Endothelial cell of umbilical vein (primary cell): ENCODE results near the gene ABHD4. TPM values are rescaled to one million over a fixed set of nuclear protein-coding genes. Genes with fewer than 3 reads are reported as not detected.

Experiments used
- BruUV-seq: library from RNA; stranded (reverse); fragments of 400-500 nt; replicated peaks from 2 replicates; lab custom pipeline; 2021; lab: Mats Ljungman, UMichigan
- CTCF ChIA-PET: fragments of 300-600, 350-600 bp; sonication (Branson Sonifier 250); formaldehyde crosslinking; loops from one replicate; lab custom pipeline; 2021; ENCODE audit warnings: antibody characterized with exemption, inconsistent platforms; lab: Charles Lee
- POLR2A ChIA-PET: fragments of 300-600, 350-600 bp; sonication (Branson Sonifier 250); formaldehyde crosslinking; loops from one replicate; lab custom pipeline; 2021; ENCODE audit warnings: antibody characterized with exemption, inconsistent platforms; lab: Charles Lee
- DNase-seq: peaks from one replicate; pipeline ENCODE4 v3.0.0-alpha.2; 2011; ENCODE audit warnings: low read depth, low spot score
- FAIRE-seq: peaks from 2 replicates; lab custom pipeline; 2011; peaks lifted over from hg19 to GRCh38; lab: Jason Lieb, UNC
- H2AFZ ChIP-seq: 2 replicates; pipeline ENCODE4 v1.6.0; 2012; ENCODE audit warnings: low read depth, low read length, control low read depth, inconsistent platforms
- H3K27ac ChIP-seq: 2 replicates; pipeline ENCODE4 v1.5.1; 2011; ENCODE audit warnings: low read depth, mild to moderate bottlenecking, control low read depth, low read length, moderate library complexity; ENCODE audit not compliant: insufficient read depth
- H3K27me3 ChIP-seq, 2 experiments: 2 replicates each; pipeline versions ENCODE4 v1.6.0 to v1.6.1; 2011; ENCODE audit warnings: low read length in 2 of 2, mixed read lengths in 1 of 2; ENCODE audit not compliant: control insufficient read depth in 2 of 2, insufficient read depth in 2 of 2
- H3K36me3 ChIP-seq, 2 experiments: 2 replicates in 1 of 2; 3 replicates in 1 of 2; pipeline ENCODE4 v1.5.1; 2011; ENCODE audit warnings: low read length in 2 of 2, mild to moderate bottlenecking in 1 of 2, moderate library complexity in 1 of 2; ENCODE audit not compliant: control insufficient read depth in 2 of 2, insufficient read depth in 2 of 2; ENCODE audit errors: extremely low read depth in 1 of 2
- H3K4me1 ChIP-seq: 3 replicates; pipeline ENCODE4 v1.5.1; 2011; ENCODE audit warnings: mild to moderate bottlenecking, low read length; ENCODE audit not compliant: control insufficient read depth, insufficient read depth; ENCODE audit errors: extremely low read depth
- H3K4me2 ChIP-seq: 2 replicates; pipeline ENCODE4 v1.6.1; 2011; ENCODE audit warnings: low read length, control low read depth, mixed read lengths; ENCODE audit not compliant: insufficient read depth
- H3K4me3 ChIP-seq, 3 experiments: fragments of 200-600 bp in 1 of 3; sonication (generic), shearing (Covaris generic) in 1 of 3; replicated peaks in 1 of 3; 2 replicates each; pipeline ENCODE4 v1.5.1; 2011 to 2016; ENCODE audit warnings: control low read depth in 3 of 3, low read length in 3 of 3, mild to moderate bottlenecking in 2 of 3, inconsistent platforms in 1 of 3, low read depth in 1 of 3, moderate library complexity in 1 of 3; ENCODE audit not compliant: insufficient read depth in 1 of 3
- H3K79me2 ChIP-seq: 2 replicates; pipeline ENCODE4 v1.6.0; 2012; ENCODE audit warnings: low read length, inconsistent platforms; ENCODE audit not compliant: control insufficient read depth, insufficient read depth
- H3K9ac ChIP-seq: replicated peaks from 2 replicates; pipeline ENCODE3; 2011; ENCODE audit warnings: low read length, control low read depth; ENCODE audit not compliant: insufficient read depth; ENCODE audit errors: extremely low read depth
- H3K9me1 ChIP-seq: replicated peaks from 3 replicates; pipeline ENCODE4 v1.6.0; 2011; ENCODE audit warnings: mild to moderate bottlenecking, low read length; ENCODE audit not compliant: control insufficient read depth, insufficient read depth; ENCODE audit errors: extremely low read depth
- H3K9me3 ChIP-seq: replicated peaks from 2 replicates; pipeline ENCODE4 v1.5.1; 2012; ENCODE audit warnings: low read length, inconsistent platforms; ENCODE audit not compliant: control insufficient read depth, insufficient read depth
- H4K20me1 ChIP-seq: replicated peaks from 2 replicates; pipeline ENCODE3; 2011; ENCODE audit warnings: mild to moderate bottlenecking, low read length; ENCODE audit not compliant: control insufficient read depth, insufficient read depth; ENCODE audit errors: extremely low read depth
- EZH2 ChIP-seq: IDR thresholded peaks from 2 replicates; pipeline ENCODE4 v1.6.1; 2012; ENCODE audit warnings: borderline replicate concordance, low read depth, mild to moderate bottlenecking, moderate library complexity, low read length, inconsistent platforms; ENCODE audit not compliant: severe bottlenecking
- FOS ChIP-seq: IDR thresholded peaks from 2 replicates; pipeline ENCODE4 v1.6.1; 2011; ENCODE audit warnings: mild to moderate bottlenecking, low read length, moderate library complexity, borderline replicate concordance; ENCODE audit not compliant: insufficient read depth
- GATA2 ChIP-seq: IDR thresholded peaks from 2 replicates; pipeline ENCODE4 v1.7.0; 2011; ENCODE audit warnings: low read depth, mild to moderate bottlenecking, moderate library complexity, mixed read lengths, low read length; ENCODE audit not compliant: insufficient read length, insufficient read depth
- JUN ChIP-seq: IDR thresholded peaks from 2 replicates; pipeline ENCODE4 v1.6.1; 2011; ENCODE audit warnings: borderline replicate concordance, low read depth; ENCODE audit not compliant: insufficient read length, insufficient read depth
- MAX ChIP-seq: IDR thresholded peaks from 2 replicates; pipeline ENCODE4 v1.6.1; 2011; ENCODE audit not compliant: insufficient read depth, insufficient read length
- MYC ChIP-seq: IDR thresholded peaks from one replicate; pipeline ENCODE4 v1.6.1; 2011; ENCODE audit warnings: mild to moderate bottlenecking, low read depth, low read length
- POLR2A ChIP-seq: IDR thresholded peaks from 2 replicates; pipeline ENCODE4 v1.6.1; 2012; ENCODE audit warnings: low read depth, mild to moderate bottlenecking, control low read depth, low read length
- POLR2AphosphoS5 ChIP-seq: IDR thresholded peaks from 2 replicates; pipeline ENCODE4 v1.6.1; 2012; ENCODE audit warnings: low read depth, mild to moderate bottlenecking, control low read depth, low read length, moderate library complexity; ENCODE audit not compliant: insufficient read depth
- dilution Hi-C: fragments of 300-500 bp; cut with MboI; formaldehyde crosslinking; loops from one replicate; pipeline ENCODE4 v1.15.0; 2019; ENCODE audit warnings: low sequenced_read_pairs; ENCODE audit not compliant: extremely low pct_ligation_motif_present
- intact Hi-C: fragments of 100-400 bp; cut with micrococcal nuclease; formaldehyde crosslinking; loops from one replicate; pipeline ENCODE4 v1.10.0; 2022
- polyA plus RNA-seq, 4 experiments: library from polyadenylated mRNA; depleted of rRNA in 3 of 4; stranded (reverse) in 3 of 4; unstranded in 1 of 4; fragments of >200 nt; gene quantifications; 2 replicates each; pipeline versions ENCODE4 v1.2.1 to v1.2.3, GENCODE V29; 2011 to 2012; ENCODE audit warnings: missing spikeins in 1 of 4
- total RNA-seq: library from RNA; stranded (reverse); gene quantifications from 2 replicates; pipeline ENCODE4 v1.2.3, GENCODE V29; 2021
- TF ChIP-seq, protein P1 (sequence below), 2 donors: IDR thresholded peaks; 1 replicate in 1 of 2; 2 replicates in 1 of 2; pipeline ENCODE4 v1.5.1; 2011; ENCODE audit warnings: low read length in 2 of 2, mild to moderate bottlenecking in 2 of 2, moderate library complexity in 2 of 2, control low read depth in 1 of 2, inconsistent platforms in 1 of 2, low read depth in 1 of 2; ENCODE audit not compliant: insufficient read depth in 1 of 2; ENCODE audit errors: extremely low read depth in 1 of 2

Gene ABHD4
- total and polyA plus RNA-seq, 2 donors (not counting 3 experiments of a cell fraction or from before 2014, with no cell fraction given): 34.8 to 45.5 TPM

GRCh38 chr14:22560662-22561365, 37.3 kb upstream of the ABHD4 start:
- H3K9me3 ChIP-seq: no peaks in the 10 kb centered on the region
- no peak for DNase-seq
- H4K20me1 ChIP-seq: no peaks in the 10 kb centered on the region
- H3K36me3 ChIP-seq: peaks cover 12 to 13% of the 10 kb centered on the region in 2 experiments
- H3K27ac ChIP-seq: no peak overlapping the region
- no peak overlapping the region for H3K9ac ChIP-seq
- no peak overlapping the region for H3K4me2 ChIP-seq
- no peak overlapping the region for H2AFZ ChIP-seq
- BruUV-seq: no TSS peak
- TF ChIP-seq GATA2 (no peak), EZH2 (no peak), FOS (no peak), JUN (no peak), MAX (no peak), POLR2A (no peak), MYC (no peak), POLR2AphosphoS5 (no peak)
- TF ChIP-seq, protein P1, sequence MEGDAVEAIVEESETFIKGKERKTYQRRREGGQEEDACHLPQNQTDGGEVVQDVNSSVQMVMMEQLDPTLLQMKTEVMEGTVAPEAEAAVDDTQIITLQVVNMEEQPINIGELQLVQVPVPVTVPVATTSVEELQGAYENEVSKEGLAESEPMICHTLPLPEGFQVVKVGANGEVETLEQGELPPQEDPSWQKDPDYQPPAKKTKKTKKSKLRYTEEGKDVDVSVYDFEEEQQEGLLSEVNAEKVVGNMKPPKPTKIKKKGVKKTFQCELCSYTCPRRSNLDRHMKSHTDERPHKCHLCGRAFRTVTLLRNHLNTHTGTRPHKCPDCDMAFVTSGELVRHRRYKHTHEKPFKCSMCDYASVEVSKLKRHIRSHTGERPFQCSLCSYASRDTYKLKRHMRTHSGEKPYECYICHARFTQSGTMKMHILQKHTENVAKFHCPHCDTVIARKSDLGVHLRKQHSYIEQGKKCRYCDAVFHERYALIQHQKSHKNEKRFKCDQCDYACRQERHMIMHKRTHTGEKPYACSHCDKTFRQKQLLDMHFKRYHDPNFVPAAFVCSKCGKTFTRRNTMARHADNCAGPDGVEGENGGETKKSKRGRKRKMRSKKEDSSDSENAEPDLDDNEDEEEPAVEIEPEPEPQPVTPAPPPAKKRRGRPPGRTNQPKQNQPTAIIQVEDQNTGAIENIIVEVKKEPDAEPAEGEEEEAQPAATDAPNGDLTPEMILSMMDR (IDR thresholded peaks at IDR 0.05; ENCODE audit: extremely low read depth in 1 of 2, insufficient read depth in 1 of 2, low read depth in 1 of 2, low read length in 2 of 2): no peak
- H3K27me3 ChIP-seq: no peaks in the 10 kb centered on the region
- H3K4me1 ChIP-seq: peaks cover 50% of the 10 kb centered on the region
- H3K4me3 ChIP-seq: no peak overlapping the region
- FAIRE-seq: no peak
- H3K79me2 ChIP-seq: peaks cover 9% of the 10 kb centered on the region
- H3K9me1 ChIP-seq: no peaks in the 10 kb centered on the region
- ChIA-PET POLR2A (no interaction called here), CTCF (interaction anchor here (1.1 to 4.2 kb wide), 14 partner anchors 11 to 426 kb away, joined by 3 to 43 read pairs (median 6); partner anchors contain the start of genes LRP10 and PRMT5)
- intact Hi-C loops: no loop called here
- dilution Hi-C loops: no loop called here
